Measurements from ENCODE around the gene PER1.

DNA sequence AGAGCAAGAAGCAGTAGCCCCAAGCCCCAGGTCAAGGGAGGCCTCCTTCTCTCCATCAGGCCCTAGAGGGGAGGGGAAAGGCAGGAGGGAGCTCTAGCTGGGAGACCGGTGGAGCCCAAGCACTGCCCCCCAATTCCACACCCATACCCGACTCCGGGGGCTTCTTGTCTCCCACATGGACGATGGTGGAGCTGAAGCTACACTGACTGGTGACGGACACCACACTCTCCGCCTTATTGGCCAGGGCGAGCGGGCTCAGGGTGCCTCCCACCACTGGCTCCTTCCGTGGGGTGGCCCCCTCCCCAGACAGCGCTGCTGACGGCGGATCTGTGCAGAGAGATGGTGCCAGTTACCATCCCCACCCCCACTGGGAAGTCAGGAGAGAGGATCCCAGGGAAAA lies 6.4 kb downstream of the PER1 start:
- TF ChIP-seq, protein P1, sequence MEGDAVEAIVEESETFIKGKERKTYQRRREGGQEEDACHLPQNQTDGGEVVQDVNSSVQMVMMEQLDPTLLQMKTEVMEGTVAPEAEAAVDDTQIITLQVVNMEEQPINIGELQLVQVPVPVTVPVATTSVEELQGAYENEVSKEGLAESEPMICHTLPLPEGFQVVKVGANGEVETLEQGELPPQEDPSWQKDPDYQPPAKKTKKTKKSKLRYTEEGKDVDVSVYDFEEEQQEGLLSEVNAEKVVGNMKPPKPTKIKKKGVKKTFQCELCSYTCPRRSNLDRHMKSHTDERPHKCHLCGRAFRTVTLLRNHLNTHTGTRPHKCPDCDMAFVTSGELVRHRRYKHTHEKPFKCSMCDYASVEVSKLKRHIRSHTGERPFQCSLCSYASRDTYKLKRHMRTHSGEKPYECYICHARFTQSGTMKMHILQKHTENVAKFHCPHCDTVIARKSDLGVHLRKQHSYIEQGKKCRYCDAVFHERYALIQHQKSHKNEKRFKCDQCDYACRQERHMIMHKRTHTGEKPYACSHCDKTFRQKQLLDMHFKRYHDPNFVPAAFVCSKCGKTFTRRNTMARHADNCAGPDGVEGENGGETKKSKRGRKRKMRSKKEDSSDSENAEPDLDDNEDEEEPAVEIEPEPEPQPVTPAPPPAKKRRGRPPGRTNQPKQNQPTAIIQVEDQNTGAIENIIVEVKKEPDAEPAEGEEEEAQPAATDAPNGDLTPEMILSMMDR (conservative IDR thresholded peaks at IDR 0.05; ENCODE audit: low read depth, low read length): no peak
- TF ChIP-seq EZH2 (IDR thresholded peaks at IDR 0.05; ENCODE audit: low read length, unreplicated experiment): no peak
- TF ChIP-seq EZH2phosphoT487 (IDR thresholded peaks at IDR 0.05; ENCODE audit: borderline replicate concordance, low read length): no peak
